HT1080 (cell line): ENCODE results near the gene PRKCH. TPM values are rescaled to one million over a fixed set of nuclear protein-coding genes. Genes with fewer than 3 reads are reported as not detected.
A peak's percentile ranks its signal among the peaks of the same experiment; 100 is the strongest.

Experiments
- DNase-seq: peaks from one replicate; pipeline ENCODE4 v3.0.0-alpha.2; 2015; ENCODE audit warnings: low read depth
- total RNA-seq: library from RNA; depleted of rRNA; stranded (reverse); fragments of >200 nt; shearing (Covaris generic); gene quantifications from 2 replicates; pipeline ENCODE4 v1.2.3, GENCODE V29; 2014

PRKCH gene
- total RNA-seq, 1 experiment from 2014 or later: 7.4 TPM

DNA sequence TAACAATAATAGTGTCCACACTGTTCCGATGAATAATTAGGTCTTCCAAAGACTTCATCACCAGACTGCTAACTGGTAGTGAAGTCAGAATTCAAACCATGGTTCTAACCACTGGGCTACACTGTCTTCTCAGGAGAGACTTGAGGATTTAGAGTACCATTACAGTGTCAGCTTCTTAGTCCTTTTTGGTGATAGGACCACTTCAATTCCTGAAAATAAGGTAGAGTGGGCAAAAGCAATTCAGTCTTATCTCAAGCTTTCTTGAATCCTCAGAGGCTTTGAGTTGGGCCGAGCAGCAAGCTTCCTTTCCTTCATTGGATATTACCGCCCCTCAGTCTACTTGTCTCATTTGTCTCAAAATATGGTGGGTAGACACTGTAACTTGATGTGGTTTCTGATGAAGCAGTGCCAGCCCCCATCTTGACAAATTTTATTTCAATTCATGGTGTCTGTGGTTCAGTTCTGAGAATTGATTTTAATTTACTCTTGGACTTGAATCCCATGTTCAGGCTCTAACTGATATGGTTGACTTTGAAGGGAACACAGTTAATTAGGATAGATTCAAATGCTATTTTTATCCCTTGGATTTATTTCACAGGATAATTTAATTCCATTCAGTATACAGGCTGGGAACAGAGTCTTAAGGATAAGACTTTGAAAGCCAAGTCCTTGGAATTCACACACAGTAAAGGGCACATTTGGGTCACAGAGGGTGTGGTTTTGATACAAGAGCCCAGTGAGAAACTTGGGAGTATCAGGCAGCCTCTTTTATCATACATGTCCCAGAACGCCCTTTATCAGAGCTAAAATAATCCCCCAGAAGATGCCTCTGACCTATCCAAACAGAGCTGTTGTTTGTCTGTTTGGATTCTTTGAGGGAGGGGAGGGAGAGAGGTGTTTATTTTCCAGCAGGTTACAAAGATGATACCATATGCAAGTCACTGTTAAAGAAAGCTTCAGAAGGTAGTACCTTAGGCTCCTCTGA lies 167.3 kb downstream of the PRKCH start:
- DNase-seq: no peak

DNA sequence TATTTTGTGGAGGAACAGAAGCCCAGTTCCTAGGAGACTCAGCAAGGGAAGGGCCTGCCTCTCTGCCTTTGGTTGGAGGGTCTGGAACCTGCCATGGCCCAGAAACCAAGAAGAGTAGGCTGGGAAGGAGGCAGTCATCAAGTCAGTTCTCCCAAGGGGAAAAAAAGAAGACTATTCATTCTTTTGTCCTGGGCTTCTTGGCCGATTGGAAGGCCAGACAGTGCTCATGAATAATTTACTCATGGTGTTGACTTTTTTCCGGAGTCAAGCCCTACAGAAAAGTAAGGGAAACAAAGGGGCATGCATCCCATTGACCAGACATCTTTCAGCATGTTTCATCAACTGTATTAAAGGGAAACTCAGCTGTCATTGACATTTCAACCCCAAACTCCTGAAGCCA lies 168.1 kb downstream of the PRKCH start:
- no peak for DNase-seq

DNA sequence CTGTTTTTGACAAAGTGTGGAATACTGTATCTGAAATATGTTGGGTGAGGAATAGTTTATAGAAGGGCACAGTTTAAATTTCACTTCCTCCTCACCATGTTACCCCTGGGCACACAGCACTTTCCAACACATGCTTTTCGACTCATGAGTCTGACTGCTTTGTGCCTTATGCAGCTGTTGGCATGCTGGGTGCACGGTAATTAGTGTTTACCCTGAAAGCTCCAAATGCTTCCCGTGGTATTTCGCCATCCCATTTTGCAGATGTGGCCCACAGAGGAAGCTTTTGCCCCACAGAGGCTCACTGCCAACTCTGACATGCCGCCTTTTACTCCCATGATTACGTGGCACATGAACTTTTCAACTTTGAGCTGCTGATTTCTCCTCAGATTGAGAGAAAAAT lies 168.6 kb downstream of the PRKCH start:
- no peak for DNase-seq

DNA sequence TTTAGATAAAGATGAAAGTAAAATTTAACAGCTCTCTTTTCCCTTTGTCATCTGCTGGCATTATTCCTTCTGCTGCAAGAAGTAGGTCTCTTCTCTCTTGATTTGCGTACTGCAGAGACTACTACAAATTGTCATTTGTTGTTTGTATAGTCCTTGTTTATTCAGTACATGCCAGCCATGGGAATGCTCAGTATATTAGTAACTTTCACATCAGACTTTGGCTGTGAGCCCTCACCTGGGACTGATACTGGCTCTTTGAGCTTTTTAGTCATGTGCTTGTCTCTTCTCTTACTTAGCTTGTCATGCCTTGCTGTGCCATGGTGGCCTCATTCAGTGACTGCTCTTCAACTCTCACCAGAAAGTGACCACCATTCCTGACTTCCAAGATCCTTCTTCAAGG lies 169.8 kb downstream of the PRKCH start:
- DNase-seq: no peak

DNA sequence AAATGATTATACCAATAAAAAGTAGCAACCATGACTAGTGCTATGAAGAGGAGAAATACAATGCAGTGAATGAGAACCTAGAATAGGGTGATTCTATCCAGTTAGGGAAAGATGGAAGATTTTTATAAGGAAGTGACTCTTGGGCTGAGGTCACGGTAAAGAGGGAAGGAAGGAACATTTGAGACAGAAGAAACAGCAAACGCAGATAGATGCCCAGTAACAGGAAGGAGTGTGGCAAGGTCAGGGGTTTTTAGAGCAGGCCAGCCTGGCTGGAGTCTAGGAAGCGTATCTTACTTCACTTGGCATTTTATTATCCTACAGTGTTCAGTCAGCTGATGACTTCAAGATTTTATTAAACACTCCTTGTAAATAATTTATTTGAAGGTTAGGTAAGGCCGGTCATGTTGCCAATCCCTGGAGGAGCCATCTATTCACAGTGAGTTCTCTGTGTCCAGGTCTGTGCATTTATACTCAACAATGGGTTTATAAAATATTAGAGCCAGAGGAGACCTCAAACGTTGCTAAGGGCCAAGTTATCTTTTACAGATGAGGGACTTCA lies 170.6 kb downstream of the PRKCH start:
- DNase-seq: no peak

DNA sequence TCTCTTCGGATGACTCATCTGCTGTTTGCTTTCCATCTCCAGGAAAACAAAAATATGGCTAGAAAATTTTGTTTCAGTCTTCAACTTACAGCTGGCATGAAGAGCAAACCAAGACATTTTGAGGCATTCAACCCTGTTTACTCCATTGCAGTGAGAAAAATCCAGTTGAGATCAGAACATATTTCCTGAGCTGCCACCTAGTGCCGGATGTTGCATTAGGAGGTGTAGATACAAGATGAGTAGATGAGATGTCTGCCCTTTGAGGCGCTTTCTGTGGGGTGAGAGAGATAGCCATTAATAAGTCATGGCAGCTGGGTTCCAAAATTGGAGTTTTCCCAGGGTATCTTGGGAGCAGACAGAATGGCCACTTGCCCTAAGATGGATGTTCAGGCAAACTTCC lies 171.1 kb downstream of the PRKCH start:
- DNase-seq: no peak

DNA sequence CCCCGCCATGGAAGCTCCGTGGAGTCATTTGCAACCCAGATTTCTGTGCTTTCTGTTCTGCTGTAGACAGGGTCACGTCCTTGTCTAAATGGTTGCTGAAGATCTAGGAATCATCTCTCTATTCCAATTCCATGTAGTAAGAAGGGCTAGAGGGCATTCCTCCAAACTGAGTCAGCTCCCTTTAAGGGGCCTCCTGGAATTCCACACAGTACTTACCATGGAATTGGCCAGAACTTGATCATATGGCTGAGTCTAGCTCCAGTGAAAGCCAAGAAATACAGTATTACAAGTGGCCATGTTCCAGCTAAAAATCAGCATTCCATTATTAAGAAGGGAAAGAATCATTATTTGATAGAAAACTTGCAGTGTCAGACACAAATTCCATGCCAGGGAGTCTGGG lies 171.9 kb downstream of the PRKCH start:
- peak; percentile 87 for DNase-seq

DNA sequence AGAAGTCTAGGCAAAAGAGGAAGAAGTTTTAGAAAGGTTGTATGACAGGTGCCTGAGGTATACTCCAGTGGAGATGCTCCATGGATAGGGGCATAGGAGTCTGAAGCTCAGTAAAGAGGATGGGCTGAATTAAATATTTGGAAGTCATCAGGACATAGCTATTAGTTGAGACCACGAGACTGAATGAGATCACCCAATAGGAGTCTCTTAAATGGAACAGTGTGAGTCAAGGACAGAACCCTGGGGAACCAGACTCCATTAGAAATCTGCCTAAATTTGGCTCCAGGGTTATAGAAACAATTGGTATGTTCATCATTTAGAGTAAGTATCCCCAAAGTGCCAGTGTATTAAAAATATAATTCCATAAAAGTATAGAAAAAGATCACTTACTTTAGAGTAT lies 172.6 kb downstream of the PRKCH start:
- no peak for DNase-seq

DNA sequence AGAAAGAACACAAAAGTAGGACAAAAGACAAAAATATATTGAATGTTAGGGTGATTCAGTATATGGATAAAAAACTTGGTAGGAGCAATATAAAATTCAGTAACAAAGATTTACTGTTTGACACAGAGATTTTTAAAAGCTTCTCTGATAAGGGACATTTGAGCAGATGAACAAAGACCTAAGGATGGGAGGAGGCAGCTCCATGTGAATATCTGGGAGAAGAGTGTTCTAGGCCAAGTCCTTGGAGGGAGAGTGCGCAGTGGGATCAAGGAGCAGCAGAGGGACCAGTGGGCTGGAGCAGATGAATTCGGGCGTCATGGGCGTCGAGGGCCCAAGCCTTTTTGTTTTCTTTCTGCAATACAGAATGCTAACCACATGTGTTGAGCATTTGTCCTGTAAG lies 174.4 kb downstream of the PRKCH start:
- no peak for DNase-seq

DNA sequence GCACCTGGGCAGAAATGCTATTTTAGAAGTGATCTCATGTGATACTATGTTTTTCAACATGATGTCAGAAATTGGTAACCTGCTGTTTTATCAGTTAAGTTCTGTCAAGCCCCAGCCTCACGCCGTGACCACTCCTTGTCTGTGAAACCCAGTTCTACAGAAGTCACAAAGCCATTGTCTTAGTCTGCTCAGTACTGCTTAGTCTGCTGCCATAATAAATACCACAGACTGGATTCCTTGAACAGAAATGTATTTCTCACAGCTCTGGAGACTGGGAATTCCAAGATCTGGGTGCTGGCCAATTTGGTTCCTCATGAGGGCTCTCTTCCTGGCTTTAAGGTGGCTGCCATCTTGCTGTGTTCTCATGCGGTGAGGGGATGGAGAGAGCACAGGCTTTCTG lies 176.9 kb downstream of the PRKCH start:
- no peak for DNase-seq

DNA sequence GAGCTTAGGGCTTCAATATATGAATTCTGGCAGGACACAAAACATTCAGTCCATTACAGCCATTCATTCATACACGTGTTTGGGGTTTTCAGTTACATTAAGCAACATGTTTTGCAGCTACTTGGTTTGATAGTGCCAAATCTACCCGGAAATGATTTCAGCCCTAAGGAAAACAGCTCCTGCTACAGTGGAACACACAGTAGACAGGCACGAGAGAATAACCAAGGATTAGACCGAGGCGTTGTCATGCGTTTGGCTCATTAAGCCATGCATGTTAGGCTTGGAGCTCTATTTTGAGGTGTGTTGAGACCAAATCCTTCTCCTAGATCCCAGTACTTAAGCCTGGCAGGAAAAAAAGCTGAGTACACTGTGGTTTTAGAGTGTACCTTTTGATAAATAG lies 177.4 kb downstream of the PRKCH start:
- DNase-seq: peak; percentile 53

DNA sequence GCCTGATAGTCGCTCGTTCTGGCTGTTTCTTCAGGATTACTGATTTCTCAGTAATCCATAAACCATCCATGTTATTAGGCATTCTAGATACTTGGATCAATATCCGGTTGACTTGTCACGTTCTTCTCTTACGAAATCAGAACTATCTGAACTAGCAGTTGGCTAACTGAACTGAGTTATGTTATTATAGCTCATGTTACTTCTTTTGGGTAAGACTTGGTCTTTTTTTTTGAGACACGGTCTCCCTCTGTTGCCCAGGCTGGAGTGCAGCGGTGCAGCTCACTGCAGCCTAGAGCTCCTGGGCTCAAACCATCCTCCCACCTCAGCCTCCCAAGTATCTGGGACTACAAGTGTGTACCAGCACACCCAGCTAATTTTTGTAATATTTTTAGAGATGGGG lies 178.6 kb downstream of the PRKCH start:
- DNase-seq: no peak

DNA sequence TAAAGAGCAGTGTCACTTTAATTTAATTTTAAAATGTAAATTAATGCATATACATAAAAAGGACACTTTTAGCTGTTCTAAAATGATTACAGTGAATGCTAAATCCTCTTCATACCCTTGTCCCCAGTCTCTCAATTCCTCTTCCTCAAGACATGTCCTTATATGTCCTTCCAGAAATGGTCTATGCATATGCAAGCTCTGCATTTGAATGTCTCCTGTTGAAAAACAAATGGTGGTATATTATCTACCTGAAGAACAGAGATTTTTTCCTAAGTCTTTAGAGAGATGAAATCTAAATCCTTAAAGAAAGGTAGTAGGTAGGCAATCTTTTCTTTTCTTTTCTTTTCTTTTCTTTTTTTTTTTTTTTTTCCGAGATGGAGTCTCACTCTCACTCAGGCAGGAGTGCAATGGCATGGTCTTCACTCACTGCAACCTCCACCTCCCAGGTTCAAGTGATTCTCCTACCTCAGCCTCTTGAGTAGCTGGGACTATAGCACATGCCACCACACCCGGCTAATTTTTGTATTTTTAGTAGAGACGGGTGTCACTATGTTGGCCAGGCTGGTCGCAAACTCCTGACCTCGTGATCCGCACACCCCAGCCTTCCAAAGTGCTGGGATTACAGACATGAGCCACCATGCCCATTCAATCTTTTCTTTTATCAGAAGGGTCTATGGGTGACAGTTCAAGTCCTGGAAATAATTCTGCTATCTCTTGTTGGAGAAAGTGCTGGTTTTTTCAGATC lies 180.5 kb downstream of the PRKCH start:
- DNase-seq: no peak

DNA sequence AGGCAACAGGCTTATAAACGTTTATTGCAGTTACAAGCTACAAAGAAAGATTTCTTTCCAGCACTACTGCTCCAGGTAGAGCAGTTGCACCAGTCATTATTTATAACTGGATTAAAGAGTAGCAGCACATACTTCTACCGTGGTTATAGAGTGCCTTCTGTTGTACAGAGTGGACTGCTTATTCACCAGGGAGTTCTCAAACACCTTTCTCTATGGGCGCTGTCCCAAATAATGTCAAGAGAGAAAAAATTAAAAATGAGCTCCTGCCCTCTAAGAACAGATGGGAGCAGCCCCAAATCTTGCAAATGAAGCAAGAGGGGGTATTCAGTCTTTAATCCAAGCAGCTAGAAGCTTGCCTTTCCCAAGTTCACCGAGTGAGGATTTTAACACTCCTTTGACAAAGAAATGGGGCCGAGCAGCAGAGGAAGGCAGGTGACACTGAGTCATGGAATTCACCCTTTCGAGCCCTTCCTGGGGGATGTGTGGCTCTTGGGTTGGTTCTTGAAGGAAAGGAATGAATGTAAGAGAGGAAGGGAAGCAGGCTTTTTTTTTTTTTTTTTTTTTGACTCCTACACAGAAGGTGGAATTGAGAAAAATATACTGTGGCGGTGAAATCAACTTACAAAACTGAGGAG lies 181.2 kb downstream of the PRKCH start:
- DNase-seq: peak; percentile 76

DNA sequence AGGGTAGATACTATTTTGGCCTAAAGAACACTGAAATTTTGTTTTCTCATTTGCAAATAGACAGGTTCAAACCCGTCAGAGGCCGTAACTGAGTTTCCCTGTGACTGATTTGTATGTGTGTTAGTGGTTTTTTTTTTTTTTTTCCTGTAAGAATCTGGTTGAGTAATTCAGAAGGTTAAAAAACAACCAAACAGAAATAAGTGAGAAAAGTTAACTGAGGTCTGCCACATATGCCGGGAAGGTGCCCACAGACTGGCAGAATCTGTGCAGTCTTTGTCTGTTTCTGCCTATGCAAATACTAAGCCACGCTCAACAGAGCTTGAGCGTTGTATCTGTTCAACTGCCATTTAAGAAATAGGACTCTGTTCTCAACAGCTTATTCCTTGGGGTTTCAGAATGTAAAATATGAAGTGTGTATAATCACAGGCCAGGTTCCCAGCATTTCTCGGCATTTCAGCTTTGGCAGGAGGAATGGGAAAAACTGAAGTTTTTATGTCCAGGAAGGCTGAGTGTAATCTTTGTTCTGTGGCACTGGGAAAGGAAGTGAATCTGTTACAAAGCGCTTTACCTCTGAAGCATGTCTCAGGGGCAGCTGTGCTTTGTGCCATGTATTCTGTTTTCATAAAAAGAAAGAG lies 181.9 kb downstream of the PRKCH start:
- no peak for DNase-seq

DNA sequence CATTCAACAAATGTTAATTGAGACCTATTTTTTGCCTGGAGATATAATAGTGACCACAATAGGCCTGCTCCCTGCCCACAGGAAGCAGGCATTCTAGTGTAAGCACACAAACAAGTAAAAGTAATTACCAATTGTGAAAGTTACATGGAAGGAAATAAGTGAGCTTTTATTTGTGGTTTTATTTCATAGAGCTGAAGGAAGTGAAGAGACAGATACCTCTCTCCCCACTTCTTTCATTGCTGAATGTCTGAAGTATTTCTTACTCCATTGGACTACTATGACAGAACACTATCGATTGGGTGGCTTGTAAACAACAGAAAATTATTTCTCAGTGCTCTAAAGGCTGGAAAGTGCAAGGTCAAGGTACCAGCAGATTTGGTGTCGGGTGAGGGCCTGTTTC lies 183.5 kb downstream of the PRKCH start:
- DNase-seq: no peak

DNA sequence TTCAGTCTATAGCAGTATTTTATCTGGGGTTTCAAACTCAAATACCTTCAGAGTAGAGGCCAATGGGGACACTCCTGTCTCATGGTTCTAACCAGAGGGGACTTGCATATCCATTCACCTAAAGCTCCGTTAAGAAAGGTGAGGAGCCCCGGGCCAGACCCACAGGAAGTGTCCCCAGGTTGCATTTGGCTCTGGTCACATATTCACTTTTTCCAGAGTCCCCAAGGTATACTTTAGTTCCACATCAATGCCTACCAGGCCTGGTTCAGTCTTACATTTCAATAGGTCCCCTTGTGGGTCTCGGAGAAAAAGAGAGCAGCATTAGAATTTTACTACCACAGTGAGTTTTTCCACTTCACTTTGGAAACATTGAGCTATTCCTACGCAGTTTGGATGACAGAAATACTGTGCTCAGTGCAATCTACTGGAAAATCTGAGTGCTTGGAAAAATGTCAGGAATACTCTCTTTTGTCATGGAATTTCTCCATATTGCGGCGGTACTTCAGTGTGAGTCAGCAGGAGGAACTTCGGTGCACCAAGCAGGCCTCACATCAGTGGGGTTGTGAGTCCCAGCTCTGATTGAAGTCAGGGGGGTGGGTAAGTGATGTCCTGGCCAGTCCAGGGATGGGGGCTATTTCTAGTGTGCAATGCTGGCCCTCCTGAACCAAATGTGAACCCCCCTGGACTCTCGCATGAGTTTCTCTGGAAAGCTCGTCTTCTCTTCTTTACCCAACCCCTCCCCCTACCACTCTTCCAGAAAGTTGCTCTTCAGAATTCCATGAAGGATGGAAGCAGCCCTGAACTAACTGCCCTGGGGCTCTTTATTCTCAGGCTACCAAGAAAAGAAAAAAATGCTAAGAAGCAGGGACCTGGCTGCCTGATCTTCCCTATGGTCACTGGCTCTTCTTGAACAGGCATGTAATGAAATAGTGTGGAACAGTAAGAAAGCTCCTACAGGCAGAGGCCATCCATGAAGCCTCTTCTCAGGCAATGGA lies 184.7 kb downstream of the PRKCH start:
- DNase-seq: no peak

DNA sequence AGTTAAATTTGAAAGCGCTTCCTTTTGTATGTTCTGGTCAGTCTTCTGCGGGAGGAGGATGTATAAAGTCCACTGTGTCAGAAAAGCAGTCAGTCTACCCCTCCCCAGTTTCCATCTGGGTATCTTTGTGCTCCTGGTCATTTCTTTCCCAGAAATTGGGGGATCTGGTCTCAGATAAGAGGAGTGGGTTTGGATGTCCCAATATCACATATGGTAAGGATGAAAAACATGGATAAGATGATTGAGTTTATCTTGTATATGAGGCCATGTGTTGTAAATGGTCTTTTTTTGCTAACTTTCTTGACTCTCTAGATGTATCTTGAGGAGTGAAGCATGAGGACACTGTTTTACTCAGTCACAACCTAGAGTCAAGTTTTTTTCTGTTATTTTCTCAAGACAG lies 187.1 kb downstream of the PRKCH start:
- DNase-seq: no peak

DNA sequence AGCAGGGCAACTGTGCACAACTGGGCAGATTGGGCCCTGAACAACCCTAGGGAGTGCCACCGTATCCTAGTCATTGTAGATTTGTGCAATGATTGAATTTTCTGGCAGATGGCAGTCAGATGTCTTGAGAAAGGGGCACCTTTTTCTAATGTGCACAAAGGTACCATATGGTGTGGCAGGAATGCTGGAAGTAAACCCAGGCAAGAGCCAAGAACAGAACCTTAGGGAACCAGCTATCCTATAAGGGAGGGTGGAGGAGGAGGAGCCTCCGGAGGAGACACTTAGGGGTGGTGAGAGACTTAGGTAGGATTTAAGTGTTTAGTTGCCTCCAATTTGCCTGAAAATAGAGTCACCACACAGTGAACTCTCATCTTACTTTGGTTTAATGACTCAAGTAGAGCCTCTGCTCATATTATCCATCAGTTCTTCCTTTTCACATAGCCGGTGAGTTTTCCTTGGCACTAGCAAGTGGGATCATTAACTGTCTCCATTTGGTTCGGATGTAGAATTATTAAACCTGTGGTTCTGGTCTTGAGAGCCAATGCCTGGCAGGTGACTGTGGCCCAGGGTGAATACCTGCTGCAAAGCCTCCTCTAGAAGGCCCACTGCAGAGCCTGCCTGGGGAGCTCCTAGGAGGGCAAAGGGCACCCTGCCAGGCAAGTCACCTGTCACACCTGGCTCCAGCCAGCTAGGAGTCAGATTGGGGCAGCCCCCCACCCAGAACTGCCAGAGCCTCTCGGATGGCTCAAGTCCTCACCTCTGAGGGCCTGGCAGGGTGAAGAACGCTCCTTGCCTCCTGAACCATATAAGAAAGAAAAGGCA lies 189.6 kb downstream of the PRKCH start:
- no peak for DNase-seq
